GOT3 (cell line): ENCODE results near the gene NRDC.
"Not testable (repeated sequence)": the region's sequence is repeated elsewhere in the genome, so short reads cannot be mapped to it uniquely, and the experiment has no call there.

Source experiments
- DNase-seq: peaks from one replicate; lab custom pipeline; 2025; ENCODE audit warnings: mixed read lengths; lab: John Stamatoyannopoulos, UW

Gene NRDC

DNA sequence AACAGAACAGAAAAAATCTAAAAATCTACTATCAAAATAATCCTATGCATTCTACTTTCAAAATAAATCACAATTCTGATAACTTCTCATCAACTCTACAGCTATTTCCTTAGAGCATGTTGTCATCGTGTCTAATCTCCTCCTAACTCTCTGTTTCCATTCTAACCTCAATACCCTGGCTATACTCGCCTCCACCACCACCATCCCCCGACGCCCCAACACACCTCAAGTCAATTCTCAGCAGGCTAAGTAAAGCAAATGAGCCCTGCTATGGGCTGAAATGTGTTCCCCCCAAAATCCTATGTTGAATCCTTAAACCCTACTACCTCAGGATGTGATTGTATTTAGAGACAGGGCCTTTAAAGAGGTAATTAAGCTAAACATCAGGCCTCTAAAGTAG lies 34.6 kb downstream of the NRDC start:
- DNase-seq: no peak

DNA sequence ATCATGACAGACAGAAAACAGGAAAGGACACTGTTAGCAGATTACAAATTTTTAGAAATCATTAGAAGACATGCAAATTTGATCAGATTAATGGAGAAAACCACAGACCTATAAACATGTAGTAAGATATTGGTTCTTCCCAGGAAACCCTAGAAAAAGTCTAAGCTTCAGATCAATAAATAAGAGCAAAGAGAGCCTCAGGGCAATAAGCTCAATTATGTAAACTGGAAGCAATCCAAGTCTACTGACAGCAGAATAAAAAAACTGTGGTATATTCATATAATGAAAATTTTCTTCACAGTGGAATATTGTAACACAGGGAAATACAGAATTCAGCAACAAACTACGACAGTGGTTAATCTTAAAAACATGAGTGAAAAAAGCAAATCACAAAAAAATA lies 36.3 kb downstream of the NRDC start:
- no peak for DNase-seq

DNA sequence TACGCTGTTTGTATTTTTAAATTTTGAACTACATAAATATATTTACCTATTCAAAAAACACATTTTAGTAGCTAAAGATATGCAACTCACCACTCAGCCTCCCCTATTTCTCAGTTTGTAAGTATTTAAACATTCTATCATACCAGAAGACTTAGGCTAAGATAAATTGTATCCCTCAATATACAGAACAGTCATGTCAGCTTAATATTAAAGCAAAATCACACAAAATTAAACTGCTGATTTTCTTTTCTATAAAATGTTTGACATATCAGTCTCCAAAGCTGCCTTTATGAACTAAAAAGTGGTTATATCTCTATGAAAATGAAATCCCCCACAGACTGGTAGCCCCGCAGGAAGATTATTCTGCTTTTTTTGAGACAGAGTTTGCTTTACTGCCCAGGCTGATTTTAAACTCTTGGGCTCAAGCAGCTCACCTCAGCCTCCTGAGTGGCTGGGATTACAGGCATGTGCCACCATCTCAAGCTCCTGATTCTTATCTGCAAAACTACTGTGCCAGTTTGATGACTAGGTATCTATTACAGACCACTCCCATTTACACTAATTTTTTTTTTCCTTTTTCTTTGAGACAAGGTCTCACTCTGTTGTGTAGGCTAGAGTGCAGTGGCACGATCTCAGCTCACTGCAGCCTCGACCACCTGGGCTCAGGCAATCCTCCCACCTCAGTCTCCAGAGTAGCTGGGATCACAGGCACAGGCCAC lies 37.6 kb downstream of the NRDC start:
- no peak for DNase-seq

DNA sequence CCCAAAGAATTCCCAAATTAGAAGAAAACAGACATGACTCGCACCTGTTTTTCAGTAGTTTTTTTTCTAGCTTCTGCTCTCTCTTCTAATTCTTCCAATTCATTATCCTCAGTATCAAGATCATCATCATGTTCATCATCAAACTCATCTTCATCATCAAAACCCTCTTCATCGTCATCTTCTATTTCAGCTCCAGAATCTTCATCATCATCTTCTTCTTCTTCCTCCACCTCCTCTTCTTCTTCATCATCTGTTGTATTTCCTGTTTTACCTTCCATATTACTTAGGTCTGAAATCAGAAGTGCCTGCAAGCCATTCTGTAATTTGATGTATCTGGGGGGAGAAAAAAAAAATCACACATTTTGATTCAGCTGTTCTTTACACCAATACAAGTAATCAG lies 38.3 kb downstream of the NRDC start:
- no peak for DNase-seq

DNA sequence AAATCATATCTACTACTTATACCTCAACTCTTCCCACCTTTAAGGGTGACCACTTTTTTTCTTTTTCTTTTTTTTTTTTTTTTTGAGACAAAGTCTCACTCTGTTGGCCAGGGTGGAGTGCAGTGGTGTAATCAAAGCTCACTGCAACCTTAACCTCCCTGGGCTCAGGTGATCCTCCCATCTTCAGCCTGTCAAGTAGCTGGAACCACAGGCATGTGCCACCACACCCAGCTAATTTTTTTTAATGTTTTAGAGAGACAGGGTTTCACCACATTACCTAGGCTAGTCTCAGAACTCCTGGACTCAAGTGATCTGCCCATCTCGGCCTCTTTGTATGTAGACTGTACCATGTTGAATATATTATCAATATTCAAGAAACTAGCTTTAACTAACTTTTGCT lies 39.4 kb downstream of the NRDC start:
- no peak for DNase-seq

DNA sequence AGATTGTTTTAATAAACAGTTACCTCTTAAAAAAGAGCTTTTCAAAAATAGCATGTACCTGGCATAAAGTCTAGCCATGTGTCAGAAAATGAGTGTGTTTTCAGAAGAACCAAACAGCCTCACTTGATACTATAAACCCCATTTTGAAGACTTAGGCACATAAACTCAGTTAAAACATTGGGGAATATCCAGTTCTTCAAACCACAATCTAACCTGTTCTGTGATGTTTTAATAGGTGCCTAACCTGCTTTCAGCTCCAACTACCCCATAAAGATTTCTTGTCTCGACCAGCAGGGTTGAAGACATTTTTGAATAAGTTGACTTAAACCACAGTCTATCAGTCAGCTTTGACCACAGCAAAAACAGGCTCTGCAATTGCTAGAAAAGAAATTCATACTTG lies 41.3 kb downstream of the NRDC start:
- no peak for DNase-seq

DNA sequence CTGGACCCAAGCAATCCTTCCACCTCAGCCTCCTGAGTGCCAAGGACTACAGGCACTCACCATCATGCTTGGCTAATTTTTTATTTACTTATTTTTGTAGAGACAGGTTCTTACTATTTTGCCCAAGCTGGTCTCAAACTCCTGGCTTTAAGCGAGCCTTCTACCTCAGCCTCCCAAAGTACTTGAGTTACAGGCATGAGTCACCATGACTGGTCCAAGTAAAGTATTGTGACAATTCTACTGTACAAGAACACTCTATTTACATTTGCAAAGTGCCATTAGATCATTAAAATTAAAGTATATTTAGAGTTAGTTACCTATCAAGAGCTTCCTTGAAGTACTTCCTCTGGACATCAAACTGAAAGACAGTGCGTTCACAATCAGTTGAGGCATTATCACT lies 44.8 kb downstream of the NRDC start:
- DNase-seq: no peak

DNA sequence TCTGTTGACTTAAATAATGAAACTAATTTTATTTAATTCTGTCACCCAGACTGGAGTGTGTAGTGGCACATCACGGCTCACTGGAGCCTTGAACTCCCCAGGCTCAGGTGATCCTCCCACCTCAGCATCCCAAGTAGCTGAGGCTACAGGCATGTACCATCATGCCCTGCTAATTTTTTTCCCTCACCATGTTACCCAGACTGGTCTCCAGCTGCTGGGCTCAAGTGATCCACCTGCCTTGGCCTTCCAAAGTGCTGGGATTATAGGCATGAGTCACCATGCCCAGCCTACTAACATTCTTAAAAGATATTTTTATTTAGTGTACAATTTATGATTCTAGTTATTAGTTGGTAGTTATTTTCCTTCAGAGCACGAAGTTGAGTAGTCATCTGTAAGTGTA lies 49.5 kb downstream of the NRDC start:
- no peak for DNase-seq

DNA sequence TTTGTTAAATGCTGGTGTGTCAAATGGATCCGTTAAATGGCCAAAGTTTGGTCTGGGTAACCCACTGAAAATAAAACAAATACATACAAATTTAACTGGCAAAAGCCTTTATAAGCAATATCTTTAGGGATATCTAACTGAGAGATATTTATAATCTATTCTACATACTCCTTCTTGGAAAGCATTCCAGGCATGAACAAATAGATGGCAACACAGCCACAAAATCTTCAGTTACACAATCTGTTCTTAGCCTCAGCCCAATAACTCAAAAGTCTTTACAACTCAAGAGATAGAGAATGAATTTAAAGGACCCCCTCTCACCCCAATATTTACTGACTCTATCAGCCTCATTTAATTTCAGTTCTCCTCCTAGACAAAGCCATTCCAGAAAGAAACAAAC lies 58.7 kb downstream of the NRDC start:
- DNase-seq: no peak

DNA sequence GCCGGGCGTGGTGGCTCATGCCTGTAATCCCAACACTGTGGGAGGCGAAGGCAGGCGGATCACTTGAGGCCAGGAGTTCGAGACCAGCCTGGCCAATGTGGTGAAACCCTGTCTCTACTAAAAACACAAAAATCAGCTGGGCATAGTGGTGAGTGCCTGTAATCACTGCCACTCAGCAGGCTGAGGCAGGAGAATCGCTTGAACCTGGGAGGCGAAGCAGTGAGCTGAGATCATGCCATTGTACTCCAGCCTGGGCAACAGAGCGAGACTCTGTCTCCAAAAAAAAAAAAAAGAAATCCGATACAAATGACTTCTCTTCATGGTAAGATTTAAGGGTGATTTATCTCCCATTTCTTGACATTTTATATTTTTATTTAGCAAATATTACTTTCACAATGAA lies 59.5 kb downstream of the NRDC start:
- not testable (repeated sequence) for DNase-seq

DNA sequence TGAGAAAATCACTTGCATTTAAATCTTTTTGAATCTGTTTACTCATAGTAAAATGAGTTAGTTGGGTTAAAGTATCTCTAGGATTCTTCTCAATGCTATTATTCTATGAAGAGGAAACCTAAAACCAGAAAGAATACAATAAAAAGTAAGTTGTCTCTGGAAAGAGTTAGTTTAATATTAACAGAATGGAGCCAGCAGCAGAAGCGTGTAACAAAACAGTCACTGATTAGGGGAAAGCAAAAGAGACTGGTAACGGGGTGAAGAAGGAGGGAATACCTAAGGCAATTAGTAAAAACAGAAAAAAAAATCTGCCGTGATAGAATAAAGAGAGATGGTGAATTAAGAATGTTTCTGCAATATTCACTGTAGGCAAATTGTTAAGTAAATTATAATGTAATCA lies 60.0 kb downstream of the NRDC start:
- DNase-seq: no peak

DNA sequence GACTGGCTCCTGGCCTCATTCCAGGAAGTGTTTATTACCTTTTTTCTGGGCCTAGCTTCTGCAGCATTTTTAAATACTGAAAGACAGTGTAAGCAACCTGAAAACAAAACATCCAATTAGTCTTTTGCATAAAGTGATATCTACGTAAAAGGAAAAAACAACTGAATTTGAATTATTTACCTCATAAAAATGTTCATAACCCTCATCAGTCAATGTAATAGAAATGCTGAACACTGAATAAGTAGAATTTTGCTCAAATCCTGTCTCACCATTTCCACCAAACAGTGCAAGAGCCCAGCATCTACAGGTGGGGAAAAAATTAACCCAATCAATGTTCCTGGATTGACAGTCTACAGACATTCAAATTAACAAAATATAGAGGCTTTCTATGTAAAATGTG lies 64.0 kb downstream of the NRDC start:
- no peak for DNase-seq

DNA sequence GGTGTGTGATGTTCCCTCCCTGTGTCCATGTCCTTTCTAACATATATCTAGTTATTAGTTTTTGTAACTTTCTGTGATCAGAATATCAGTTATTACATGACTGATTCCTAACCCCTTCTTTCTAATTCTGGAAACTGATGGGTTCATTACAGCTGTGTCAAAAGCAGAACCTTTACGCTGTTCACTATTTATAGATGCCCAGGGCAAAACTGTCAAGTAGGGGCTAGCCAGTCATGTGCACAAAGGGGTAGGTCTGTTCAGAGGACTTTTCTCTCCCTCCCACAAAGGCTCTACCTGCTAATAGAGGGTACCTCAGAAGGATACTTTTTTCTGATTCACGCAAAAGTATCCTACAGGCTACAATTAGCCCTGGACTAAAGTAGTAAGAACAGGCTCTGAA lies 79.2 kb downstream of the NRDC start:
- no peak for DNase-seq

DNA sequence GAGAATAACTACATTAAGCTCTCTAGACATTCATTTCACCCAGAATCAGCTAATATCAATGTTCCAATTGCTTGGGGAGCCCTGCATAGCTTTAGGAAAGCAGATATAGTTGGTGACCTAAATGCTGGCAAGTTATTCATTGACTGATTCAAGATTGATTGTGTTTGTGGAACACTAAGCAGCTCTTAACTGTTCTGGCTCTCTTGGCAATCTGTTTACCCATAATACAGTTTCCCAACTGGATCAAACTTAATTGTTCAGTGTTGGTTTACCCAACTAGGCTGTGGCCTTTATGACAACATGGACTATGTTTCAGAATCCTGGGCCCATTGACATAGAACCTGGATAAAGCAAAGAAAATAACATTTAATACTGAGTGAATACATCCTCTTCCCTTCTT lies 83.7 kb downstream of the NRDC start:
- no peak for DNase-seq

DNA sequence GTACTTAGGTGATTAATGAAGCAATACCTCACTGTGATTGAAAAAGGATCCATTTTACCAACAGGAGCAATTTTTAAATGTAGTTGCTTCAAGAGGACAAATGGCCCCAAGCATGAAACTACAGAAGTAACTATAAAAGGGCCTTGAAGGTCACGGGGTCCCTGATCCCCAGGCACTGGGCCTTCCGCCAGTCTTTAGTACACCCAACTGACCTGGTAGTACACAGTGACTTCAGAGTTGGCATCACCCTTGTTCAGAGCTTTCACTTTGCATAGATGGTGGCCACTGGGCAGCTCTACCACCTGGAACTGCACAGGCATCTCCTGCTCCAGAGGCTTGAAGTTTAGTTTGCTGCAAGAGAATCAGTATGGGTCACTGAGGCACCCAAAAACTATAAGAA lies 84.3 kb downstream of the NRDC start:
- DNase-seq: no peak

DNA sequence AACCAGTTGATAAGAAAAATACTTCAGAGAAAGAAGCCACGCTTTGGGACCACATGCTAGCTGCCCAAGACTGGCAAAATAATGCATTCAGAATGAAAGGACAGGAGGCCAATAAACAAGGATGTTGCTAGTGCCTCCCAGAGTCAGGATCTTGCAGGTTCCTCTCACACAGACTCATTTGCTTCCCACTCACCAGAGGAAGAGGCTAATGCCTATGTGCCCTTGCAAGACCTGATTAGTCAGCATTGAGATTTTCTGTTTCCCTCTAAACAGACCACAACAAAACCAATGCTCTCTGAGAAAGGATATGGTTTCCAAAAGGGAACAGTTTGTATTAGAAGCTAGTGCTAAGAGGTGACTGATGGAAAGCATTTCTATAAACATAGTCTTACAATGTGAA lies 85.7 kb downstream of the NRDC start:
- no peak for DNase-seq

DNA sequence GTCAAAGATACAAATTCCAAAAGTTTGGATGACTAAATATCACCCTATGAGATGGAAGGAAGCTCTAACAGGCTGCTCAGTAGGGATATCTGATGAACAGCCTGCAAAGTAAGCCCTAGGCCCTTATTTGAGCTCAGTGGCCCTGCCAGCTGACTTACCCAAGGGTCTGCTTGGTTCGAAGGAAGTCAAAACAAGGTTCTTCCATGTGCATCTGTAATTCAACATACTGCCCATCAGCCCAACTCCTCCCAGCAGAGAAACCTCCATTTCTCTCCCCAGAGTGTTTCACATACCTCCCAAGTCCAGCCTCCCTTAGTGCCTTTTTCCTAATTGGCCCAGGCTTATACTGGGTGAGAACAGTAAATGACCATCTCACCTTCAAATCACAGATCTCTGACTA lies 86.6 kb downstream of the NRDC start:
- DNase-seq: no peak

DNA sequence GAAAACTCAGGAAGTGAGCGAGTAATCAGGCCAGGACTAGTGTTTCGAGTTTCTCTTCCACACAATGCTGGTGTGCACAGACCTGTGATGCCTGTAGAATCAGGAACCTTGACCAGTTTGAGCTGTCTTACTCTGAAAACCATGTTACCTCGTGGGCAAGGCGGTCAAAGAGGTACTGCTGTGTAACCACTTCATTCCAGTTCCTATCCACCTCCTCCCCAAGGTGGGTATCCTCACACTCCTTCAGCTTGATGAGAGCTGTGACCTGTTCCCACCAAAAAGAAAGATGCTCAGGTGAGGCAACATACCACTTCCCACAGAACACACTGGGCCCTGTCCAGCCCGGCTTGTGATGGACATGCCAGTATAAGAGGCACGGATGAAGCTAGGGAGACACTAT lies 88.1 kb downstream of the NRDC start:
- DNase-seq: no peak

DNA sequence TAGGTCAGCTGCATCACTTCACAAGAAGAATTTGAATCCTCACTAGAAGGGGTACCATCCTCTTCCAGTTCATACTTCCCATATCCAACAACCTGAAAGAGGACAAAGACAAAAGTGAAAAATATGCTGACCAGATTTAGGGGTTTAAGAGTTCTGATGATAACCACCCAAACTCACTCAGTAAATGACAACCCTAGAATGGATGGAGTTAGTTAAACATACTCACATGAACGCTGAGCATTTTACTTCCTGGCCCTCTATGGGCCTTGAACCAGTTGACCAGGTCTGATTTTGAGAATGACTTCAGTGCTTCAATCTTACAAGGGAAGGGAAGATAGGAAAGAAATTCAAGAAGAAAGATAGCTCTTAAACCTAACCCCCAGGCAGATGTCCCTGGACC lies 89.2 kb downstream of the NRDC start:
- no peak for DNase-seq

DNA sequence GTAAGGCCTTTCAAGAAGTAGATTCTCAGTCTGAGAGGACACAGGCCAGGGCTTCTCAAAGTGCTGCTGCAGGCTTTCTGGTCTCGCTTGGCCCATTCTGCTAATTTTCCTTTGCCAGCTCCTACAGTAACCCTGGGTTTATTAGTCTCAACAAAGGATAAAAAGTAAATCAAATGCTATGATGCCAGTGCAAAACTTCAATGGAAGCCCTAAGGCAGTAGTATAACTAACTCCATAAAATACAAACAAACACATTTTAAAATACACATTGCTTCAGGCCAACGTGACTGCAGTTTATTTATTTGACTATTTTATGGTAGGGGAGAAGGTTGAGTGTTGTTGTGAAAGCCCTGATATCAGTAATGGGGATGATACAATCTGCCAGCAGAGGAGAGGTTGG lies 89.6 kb downstream of the NRDC start:
- no peak for DNase-seq

DNA sequence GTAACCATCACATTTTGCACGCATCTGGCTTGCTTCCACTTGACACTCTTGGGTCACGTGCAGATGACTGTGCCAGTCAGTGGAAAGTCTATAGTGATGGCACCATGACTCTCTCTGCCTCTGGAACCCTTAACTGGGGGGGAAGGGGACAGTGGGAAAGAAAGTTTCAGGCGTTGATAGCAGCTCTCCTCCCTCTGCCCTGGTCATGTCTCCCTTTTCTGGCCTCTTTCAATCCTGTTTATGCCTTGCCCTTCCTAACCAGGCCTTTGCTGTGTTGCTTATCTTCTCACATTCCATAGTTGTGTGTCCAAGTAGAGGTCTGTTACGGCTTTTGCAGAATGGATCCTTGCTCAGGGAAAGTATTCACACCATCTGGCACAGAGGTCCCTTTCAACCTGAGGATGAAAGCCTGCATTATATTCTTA lies 93.5 kb downstream of the NRDC start:
- no peak for DNase-seq

DNA sequence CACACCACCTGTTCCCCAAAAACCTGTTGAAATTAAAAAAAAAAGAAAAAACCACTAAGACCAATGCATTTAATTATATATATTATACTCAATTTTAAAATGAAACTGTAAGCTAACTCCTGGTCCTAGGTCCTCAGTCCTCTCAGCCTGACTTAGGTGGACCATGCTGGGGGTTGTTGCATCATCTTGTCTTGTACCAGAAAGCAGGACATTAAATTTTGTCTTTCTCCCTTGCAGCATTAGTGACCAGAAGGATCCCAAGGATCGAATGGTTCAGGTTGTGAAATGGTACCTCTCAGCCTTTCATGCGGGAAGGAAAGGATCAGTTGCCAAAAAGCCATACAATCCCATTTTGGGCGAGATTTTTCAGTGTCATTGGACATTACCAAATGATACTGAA lies 97.6 kb downstream of the NRDC start:
- DNase-seq: no peak

DNA sequence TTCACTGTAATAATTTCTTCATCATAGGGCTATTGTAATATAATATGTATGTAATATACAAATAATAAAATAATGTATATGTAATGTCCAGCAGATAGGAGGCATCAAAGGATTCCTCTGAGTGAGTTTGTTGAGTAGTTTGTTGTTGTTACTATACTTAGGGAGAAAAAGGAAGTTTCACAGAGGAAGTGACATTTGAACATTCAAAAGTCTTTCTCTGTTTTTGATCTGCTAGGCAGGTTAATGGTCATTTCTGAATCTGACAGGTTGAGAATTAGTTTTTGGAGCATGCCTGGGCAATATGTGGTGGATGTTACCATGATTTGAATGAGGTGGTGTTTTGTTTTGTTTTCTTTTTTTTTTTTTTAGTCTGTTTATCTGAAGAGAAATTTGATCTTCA lies 102.1 kb downstream of the NRDC start:
- DNase-seq: no peak

DNA sequence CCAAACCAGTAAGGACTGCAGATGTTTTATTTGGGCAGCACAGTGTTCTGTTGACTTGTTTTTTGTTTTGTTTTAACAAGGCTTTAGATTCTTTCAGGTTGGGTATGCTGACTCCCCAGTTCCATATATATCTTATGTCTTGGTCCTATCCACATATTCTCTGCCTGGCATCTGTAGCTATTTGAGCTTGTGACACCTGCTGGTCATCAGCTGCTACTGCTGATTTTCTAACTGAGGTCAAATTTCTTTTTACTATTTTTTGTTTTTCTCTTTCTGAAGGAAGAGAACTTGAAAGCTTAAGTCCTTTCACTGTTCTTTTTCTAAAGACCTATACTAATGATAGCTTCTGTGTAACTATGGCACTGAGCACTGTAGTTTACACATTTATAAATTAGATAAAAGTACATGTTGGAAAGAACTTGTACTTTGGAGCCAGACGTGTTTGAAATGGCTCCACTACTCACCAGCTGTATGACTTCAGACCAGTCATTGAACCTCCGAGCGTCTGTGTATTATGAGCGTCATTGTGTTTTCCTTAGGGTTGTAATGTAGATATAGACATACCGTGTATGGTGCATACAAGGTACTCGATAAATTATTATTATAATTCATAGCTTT lies 109.4 kb downstream of the NRDC start:
- DNase-seq: no peak
